GM23338 (cell line): ENCODE results near the gene RFX2. TPM values are rescaled to one million over a fixed set of nuclear protein-coding genes. Genes with fewer than 3 reads are reported as not detected.

Experiments used
- ATAC-seq: fragments of 200-7000 bp; cut with Tn5 transposase; 3 replicates; pipeline ENCODE4 v1.9.1; 2020
- DNase-seq: peaks from one replicate; pipeline ENCODE4 v3.0.0-alpha.2; 2015; ENCODE audit warnings: low spot score
- H2AFZ ChIP-seq: fragments of 200-600 bp; sonication (generic); 2 replicates; pipeline ENCODE4 v1.8.0; 2016; ENCODE audit warnings: antibody characterized with exemption, mild to moderate bottlenecking, moderate library complexity
- H3F3A ChIP-seq: fragments of 200-600 bp; sonication (generic); replicated peaks from 2 replicates; pipeline ENCODE4 v1.8.0; 2017; ENCODE audit warnings: antibody characterized with exemption, mixed run types, low read depth
- H3K27ac ChIP-seq: fragments of 200-600 bp; sonication (generic); 2 replicates; pipeline ENCODE4 v1.6.1; 2016; ENCODE audit warnings: low read depth
- H3K27me3 ChIP-seq: fragments of 200-600 bp; sonication (generic); 2 replicates; pipeline ENCODE4 v1.8.0; 2016; ENCODE audit warnings: mild to moderate bottlenecking, mixed run types, moderate library complexity; ENCODE audit not compliant: insufficient read depth
- H3K36me3 ChIP-seq: fragments of 200-600 bp; sonication (generic); 2 replicates; pipeline ENCODE4 v1.8.0; 2016; ENCODE audit warnings: mild to moderate bottlenecking; ENCODE audit not compliant: insufficient read depth
- H3K4me1 ChIP-seq: fragments of 200-600 bp; sonication (generic); 2 replicates; pipeline ENCODE4 v1.8.0; 2016; ENCODE audit warnings: mild to moderate bottlenecking, moderate library complexity; ENCODE audit not compliant: insufficient read depth
- H3K4me2 ChIP-seq: fragments of 200-600 bp; sonication (generic); 2 replicates; pipeline ENCODE4 v1.7.1; 2017; ENCODE audit warnings: mixed run types
- H3K4me3 ChIP-seq: fragments of 200-600 bp; sonication (generic); 2 replicates; pipeline ENCODE4 v1.6.1; 2016; ENCODE audit warnings: mixed run types
- H3K79me2 ChIP-seq: fragments of 200-600 bp; sonication (generic); replicated peaks from 2 replicates; pipeline ENCODE4 v1.8.0; 2017; ENCODE audit warnings: mild to moderate bottlenecking; ENCODE audit not compliant: insufficient read depth
- H3K9me2 ChIP-seq: fragments of 200-600 bp; sonication (generic); 2 replicates; pipeline ENCODE4 v1.8.0; 2017; ENCODE audit not compliant: insufficient read depth
- H4K20me1 ChIP-seq: fragments of 200-600 bp; sonication (generic); replicated peaks from 2 replicates; pipeline ENCODE4 v1.8.0; 2017; ENCODE audit warnings: mild to moderate bottlenecking; ENCODE audit not compliant: insufficient read depth
- H3K27ac Mint-ChIP-seq: 2 replicates; pipeline ENCODE4 v1.8.0; 2020; ENCODE audit warnings: inconsistent platforms, mild to moderate bottlenecking, moderate library complexity, mixed read lengths
- H3K27me3 Mint-ChIP-seq: 3 replicates; pipeline ENCODE4 v1.8.0; 2022; ENCODE audit warnings: low read depth, mild to moderate bottlenecking, moderate library complexity, mixed read lengths, inconsistent platforms; ENCODE audit not compliant: insufficient read depth, poor library complexity
- H3K36me3 Mint-ChIP-seq: 3 replicates; pipeline ENCODE4 v1.8.0; 2021; ENCODE audit warnings: low read depth, mild to moderate bottlenecking, inconsistent platforms, moderate library complexity, mixed read lengths
- H3K4me1 Mint-ChIP-seq: 3 replicates; pipeline ENCODE4 v1.8.0; 2020; ENCODE audit warnings: mild to moderate bottlenecking, inconsistent platforms, mixed read lengths
- H3K4me3 Mint-ChIP-seq: 3 replicates; pipeline ENCODE4 v1.8.0; 2021; ENCODE audit warnings: moderate library complexity, mild to moderate bottlenecking, inconsistent platforms, mixed read lengths
- H3K9me3 Mint-ChIP-seq: 3 replicates; pipeline ENCODE4 v1.8.0; 2020; ENCODE audit warnings: moderate library complexity, mild to moderate bottlenecking, inconsistent platforms, mixed read lengths
- CREB1 ChIP-seq: fragments of 250-450 bp; sonication (Bioruptor Pico); IDR thresholded peaks from 2 replicates; pipeline ENCODE4 v1.5.0; 2020; ENCODE audit warnings: low read depth, mild to moderate bottlenecking, moderate library complexity
- CTCF ChIP-seq, 2 experiments: fragments of 200-600 bp in 1 of 2; sonication (generic) in 1 of 2; conservative IDR thresholded peaks; 2 replicates each; pipeline versions ENCODE4 v1.5.1 to v1.6.1; 2016 to 2017; ENCODE audit warnings: antibody characterized with exemption in 2 of 2, low read depth in 2 of 2, mild to moderate bottlenecking in 2 of 2, moderate library complexity in 1 of 2
- ETS1 ChIP-seq: IDR thresholded peaks from 2 replicates; pipeline ENCODE4 v1.6.1; 2016; ENCODE audit warnings: antibody characterized with exemption
- EZH2 ChIP-seq: fragments of 200-600 bp; sonication (generic); IDR thresholded peaks from one replicate; pipeline ENCODE4 v1.8.0; 2017; ENCODE audit warnings: antibody characterized with exemption, mild to moderate bottlenecking, low read depth; ENCODE audit not compliant: unreplicated experiment
- EZH2phosphoT487 ChIP-seq: fragments of 200-600 bp; sonication (generic); IDR thresholded peaks from one replicate; pipeline ENCODE4 v1.8.1; 2018; ENCODE audit warnings: antibody characterized with exemption; ENCODE audit not compliant: unreplicated experiment
- NANOG ChIP-seq: IDR thresholded peaks from 2 replicates; pipeline ENCODE4 v1.6.1; 2016; ENCODE audit warnings: antibody characterized with exemption, borderline replicate concordance
- POLR2AphosphoS5 ChIP-seq: IDR thresholded peaks from 2 replicates; pipeline ENCODE4 v1.6.1; 2016; ENCODE audit warnings: antibody characterized with exemption, low read depth
- ZNF114 ChIP-seq: fragments of 250-450 bp; sonication (Bioruptor Pico); IDR thresholded peaks from 2 replicates; pipeline ENCODE4 v1.5.0; 2020; ENCODE audit warnings: mild to moderate bottlenecking, moderate library complexity
- ZNF462 ChIP-seq: fragments of 250-450 bp; sonication (Bioruptor Pico); IDR thresholded peaks from 2 replicates; pipeline ENCODE4 v1.5.0; 2020; ENCODE audit warnings: mild to moderate bottlenecking, moderate library complexity
- polyA plus RNA-seq: library from polyadenylated mRNA; unstranded; fragments of >200 nt; fragmentation: Nextera tagmentation; extraction: Ambion mirVana; gene quantifications from 2 replicates; pipeline ENCODE4 v1.2.1, GENCODE V29; 2016
- total RNA-seq: library from RNA; depleted of rRNA; stranded (reverse); fragments of >200 nt; shearing (Covaris generic); gene quantifications from 2 replicates; pipeline ENCODE4 v1.2.3, GENCODE V29; 2014

Gene RFX2
- total and polyA plus RNA-seq, 2 experiments from 2014 or later = 4.6 to 13.0 TPM

GRCh38 chr19:6007866-6008265 lies 102.4 kb downstream of the RFX2 start:
- no peaks in the 10 kb centered on the region for H3K36me3 ChIP-seq
- no peak overlapping the region for H3K27ac ChIP-seq
- no peaks in the 10 kb centered on the region; the same call in 2 of the 3 replicates for H3K9me3 Mint-ChIP-seq
- H3K36me3 Mint-ChIP-seq = no peaks in the 10 kb centered on the region
- no peaks in the 10 kb centered on the region for H3K27me3 ChIP-seq
- H3F3A ChIP-seq = no peaks in the 10 kb centered on the region
- no peak overlapping the region for H2AFZ ChIP-seq
- no peak overlapping the region for H3K4me3 Mint-ChIP-seq
- no peak overlapping the region for H3K4me2 ChIP-seq
- peaks cover 6% of the 10 kb centered on the region for H3K27me3 Mint-ChIP-seq
- no peak overlapping the region for H3K4me3 ChIP-seq
- no peaks in the 10 kb centered on the region for H3K79me2 ChIP-seq
- DNase-seq (no peak), ATAC-seq (no peak)
- TF ChIP-seq ZNF462 (CRISPR knock-in tag) (no peak), ZNF114 (CRISPR knock-in tag) (no peak), CTCF (conservative IDR thresholded peaks at IDR 0.05; ENCODE audit: low read depth in 2 of 2) (no peak)
- H3K4me1 ChIP-seq = no peaks in the 10 kb centered on the region
- no peaks in the 10 kb centered on the region for H4K20me1 ChIP-seq
- no peaks in the 10 kb centered on the region for H3K9me2 ChIP-seq
- no peaks in the 10 kb centered on the region for H3K4me1 Mint-ChIP-seq
- no peak overlapping the region for H3K27ac Mint-ChIP-seq

GRCh38 chr19:6006896-6007295 lies 103.4 kb downstream of the RFX2 start:
- no peaks in the 10 kb centered on the region for H3K4me1 ChIP-seq
- no peaks in the 10 kb centered on the region for H3K36me3 ChIP-seq
- Mint-ChIP-seq H3K4me1 (no peaks in the 10 kb centered on the region), H3K36me3 (no peaks in the 10 kb centered on the region), H3K4me3 (no peak overlapping the region), H3K9me3 (no peaks in the 10 kb centered on the region; the same call in 2 of the 3 replicates), H3K27ac (no peak overlapping the region), H3K27me3 (peaks cover 6% of the 10 kb centered on the region)
- H3K27ac ChIP-seq = no peak overlapping the region
- H3K4me3 ChIP-seq = no peak overlapping the region
- ATAC-seq = no peak
- H3K79me2 ChIP-seq = no peaks in the 10 kb centered on the region
- no peaks in the 10 kb centered on the region for H3F3A ChIP-seq
- H4K20me1 ChIP-seq = no peaks in the 10 kb centered on the region
- no peaks in the 10 kb centered on the region for H3K9me2 ChIP-seq
- H3K27me3 ChIP-seq = no peaks in the 10 kb centered on the region
- no peak overlapping the region for H3K4me2 ChIP-seq
- no peak for DNase-seq
- no peak overlapping the region for H2AFZ ChIP-seq
- TF ChIP-seq ETS1 (no peak), NANOG (no peak), EZH2phosphoT487 (no peak), CTCF (conservative IDR thresholded peaks at IDR 0.05; ENCODE audit: low read depth in 2 of 2) (no peak), EZH2 (no peak), CREB1 (CRISPR knock-in tag) (no peak), ZNF114 (CRISPR knock-in tag) (no peak), POLR2AphosphoS5 (no peak)
